LoVo (cell line): ENCODE data around the gene RPGRIP1L.

Source experiments
- DNase-seq: peaks from one replicate; pipeline ENCODE4 v3.0.0-alpha.2; 2016; ENCODE audit warnings: low spot score

The RPGRIP1L gene

GRCh38 chr16:53600616-53601015 lies 103.0 kb downstream of the RPGRIP1L start:
- DNase-seq: no peak

- DNase-seq: no peak
Measured at GRCh38 chr16:53600126-53600525, 103.5 kb downstream of the RPGRIP1L start.

GRCh38 chr16:53599548-53599947 lies 104.1 kb downstream of the RPGRIP1L start:
- no peak for DNase-seq

- no peak for DNase-seq
Measured at GRCh38 chr16:53598511-53599275, 105.0 kb downstream of the RPGRIP1L start.

- DNase-seq: no peak
Measured at GRCh38 chr16:53597776-53598175, 105.9 kb downstream of the RPGRIP1L start.

GRCh38 chr16:53588081-53588648 lies 115.5 kb downstream of the RPGRIP1L start:
- no peak for DNase-seq

- DNase-seq: no peak
Measured at GRCh38 chr16:53583401-53583800, 120.3 kb downstream of the RPGRIP1L start.

- DNase-seq: no peak
Measured at GRCh38 chr16:53581784-53582183, 121.9 kb downstream of the RPGRIP1L start.

GRCh38 chr16:53580038-53580802 lies 123.4 kb downstream of the RPGRIP1L start:
- DNase-seq: no peak

- no peak for DNase-seq
Measured at GRCh38 chr16:53576904-53577303, 126.8 kb downstream of the RPGRIP1L start.

GRCh38 chr16:53576210-53576609 lies 127.4 kb downstream of the RPGRIP1L start:
- DNase-seq: no peak

- DNase-seq: no peak
Measured at GRCh38 chr16:53571763-53572162, 131.9 kb downstream of the RPGRIP1L start.

GRCh38 chr16:53566552-53567245 lies 137.0 kb downstream of the RPGRIP1L start:
- no peak for DNase-seq

GRCh38 chr16:53565296-53565863 lies 138.3 kb downstream of the RPGRIP1L start:
- no peak for DNase-seq

- no peak for DNase-seq
Measured at GRCh38 chr16:53563426-53563825, 140.2 kb downstream of the RPGRIP1L start.

GRCh38 chr16:53561101-53561888 lies 142.4 kb downstream of the RPGRIP1L start:
- no peak for DNase-seq

- no peak for DNase-seq
Measured at GRCh38 chr16:53559270-53559951, 144.2 kb downstream of the RPGRIP1L start.

- DNase-seq: no peak
Measured at GRCh38 chr16:53558710-53559109, 144.9 kb downstream of the RPGRIP1L start.

GRCh38 chr16:53556521-53556920 lies 147.1 kb downstream of the RPGRIP1L start:
- DNase-seq: no peak

- DNase-seq: peak; percentile 67
Measured at GRCh38 chr16:53549970-53550690, 153.5 kb downstream of the RPGRIP1L start.
